Measurements from ENCODE around the gene PLCD4. TPM values are rescaled to one million over a fixed set of nuclear protein-coding genes. Genes with fewer than 3 reads are reported as not detected.

The PLCD4 gene
- total and polyA plus RNA-seq, 2 of the 8 experiments (the other 6 are each of a cell fraction or from before 2014, with no cell fraction given), result 0.21 to 0.50 TPM

DNA sequence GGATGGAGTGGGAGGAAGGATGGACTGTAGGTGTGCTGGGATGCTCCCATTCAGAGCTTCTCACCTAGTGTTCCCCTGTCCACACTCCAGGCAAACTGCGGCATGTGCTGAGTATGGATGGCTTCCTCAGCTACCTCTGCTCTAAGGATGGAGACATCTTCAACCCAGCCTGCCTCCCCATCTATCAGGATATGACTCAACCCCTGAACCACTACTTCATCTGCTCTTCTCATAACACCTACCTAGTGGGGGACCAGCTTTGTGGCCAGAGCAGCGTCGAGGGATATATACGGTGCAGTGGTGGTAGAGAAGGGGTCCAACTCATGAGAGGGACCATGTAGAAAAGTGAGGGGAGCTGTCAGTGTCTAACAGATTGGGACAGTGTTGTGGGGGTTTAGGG, 20.2 kb downstream of the PLCD4 start:
- H4K5ac ChIP-seq (ENCODE audit: insufficient read length, low read depth, low read length), result no peak overlapping the region

More for the DNA sequence above, 20.2 kb downstream of the PLCD4 start:
- H3K27ac ChIP-seq (ENCODE audit: low read depth, low read length), result no peak overlapping the region
- no peak overlapping the region for H2BK120ac ChIP-seq (replicated peaks; ENCODE audit: low read depth, low read length)
- no peak overlapping the region for H3K4me3 ChIP-seq (ENCODE audit: extremely low read depth in 1 of 4, insufficient read depth in 2 of 4, low read depth in 3 of 4, low read length in 4 of 4)
- H2BK12ac ChIP-seq (ENCODE audit: low read depth, low read length), result no peak overlapping the region
- no peak overlapping the region for H2BK20ac ChIP-seq (ENCODE audit: low read length)
- no peaks in the 10 kb centered on the region for H3K79me2 ChIP-seq (ENCODE audit: control insufficient read depth in 1 of 2, insufficient read depth in 2 of 2, low read length in 2 of 2)
- no peak overlapping the region for H3K4me2 ChIP-seq (ENCODE audit: insufficient read depth in 1 of 2, low read depth in 2 of 2, low read length in 2 of 2)
- WGBS, 2 experiments (ENCODE audit: extremely low coverage in 1 of 2, insufficient coverage in 1 of 2, insufficient read length in 1 of 2, insufficient replicate concordance in 2 of 2, low coverage in 1 of 2, low lambda C conversion rate in 2 of 2, missing lambda C conversion rate in 1 of 2), result 93% methylated on average over 4 of the region's 4 CpGs; no CpG with 5 or more reads in 1 of the 2 experiments
- FAIRE-seq (no peak), DNase-seq (ENCODE audit: low read depth in 1 of 2, low spot score in 2 of 2) (no peak)
- no peaks in the 10 kb centered on the region for H3K9me3 ChIP-seq (ENCODE audit: insufficient read depth in 2 of 2, low read depth in 1 of 2, low read length in 1 of 2)
- H4K91ac ChIP-seq (replicated peaks; ENCODE audit: insufficient read length, low read length), result no peak overlapping the region
- ChIA-PET POLR2A (ENCODE audit: partially characterized antibody) (interaction anchor here (0.9 to 1.3 kb wide), 4 partner anchors 15 to 30 kb away, joined by 3 to 4 read pairs (median 4); partner anchors contain the start of gene PLCD4), CTCF (ENCODE audit: partially characterized antibody) (interaction anchor here (1.1 to 1.7 kb wide), 5 partner anchors 17 to 31 kb away, joined by 3 to 6 read pairs (median 4); no protein-coding TSS in a partner anchor)
- no peak overlapping the region for H3K9ac ChIP-seq (replicated peaks in 1 of 4; ENCODE audit: extremely low read depth in 1 of 4, low read depth in 3 of 4, low read length in 3 of 4)
- H4K20me1 ChIP-seq (replicated peaks in 1 of 2; ENCODE audit: control insufficient read depth in 1 of 2, insufficient read depth in 2 of 2, low read length in 2 of 2), result no peaks in the 10 kb centered on the region
- no peaks in the 10 kb centered on the region for H3K79me1 ChIP-seq (ENCODE audit: low read depth, low read length)
- no peak overlapping the region for H2BK15ac ChIP-seq (ENCODE audit: low read length)
- H2AK5ac ChIP-seq (ENCODE audit: low read depth, low read length), result 0 out of 2 replicates have a peak overlapping the region, but pooled peaks have one; percentile 65
- no peaks in the 10 kb centered on the region for H3K4me1 ChIP-seq (replicated peaks in 1 of 4; ENCODE audit: control insufficient read depth in 3 of 4, insufficient read depth in 4 of 4, low read length in 3 of 4)
- no peaks in the 10 kb centered on the region for H3K23me2 ChIP-seq (ENCODE audit: low read depth, low read length)
- H3K56ac ChIP-seq (replicated peaks; ENCODE audit: insufficient read length, low read depth, low read length), result no peak overlapping the region
- no peak overlapping the region for H3K23ac ChIP-seq (ENCODE audit: insufficient read length)
- H4K8ac ChIP-seq (ENCODE audit: extremely low read depth, insufficient read depth, low read length), result no peak overlapping the region
- no peak overlapping the region for H2AFZ ChIP-seq (ENCODE audit: low read length)
- H3K36me3 ChIP-seq (ENCODE audit: control insufficient read depth in 2 of 4, insufficient read depth in 4 of 4, low read length in 3 of 4), result no peaks in the 10 kb centered on the region
- no peak overlapping the region for H2BK5ac ChIP-seq (ENCODE audit: low read depth, low read length)
- H3K14ac ChIP-seq (ENCODE audit: insufficient read length), result no peak overlapping the region
- TF ChIP-seq CREB1 (IDR thresholded peaks at IDR 0.05) (no peak), EGR1 (IDR thresholded peaks at IDR 0.05; ENCODE audit: borderline replicate concordance, low read depth, low read length) (no peak), TBP (IDR thresholded peaks at IDR 0.05; ENCODE audit: low read depth, low read length) (no peak), HDAC2 (IDR thresholded peaks at IDR 0.05; ENCODE audit: borderline replicate concordance in 1 of 2, low read depth in 2 of 2, low read length in 2 of 2) (no peak), POLR2AphosphoS5 (IDR thresholded peaks at IDR 0.05; ENCODE audit: low read depth, low read length) (no peak), GTF2F1 (IDR thresholded peaks at IDR 0.05; ENCODE audit: borderline replicate concordance, low read depth, low read length) (no peak)
- H3K18ac ChIP-seq (ENCODE audit: extremely low read depth, low read length), result no peak overlapping the region
- no peaks in the 10 kb centered on the region; a peak in 1 of 7 replicates for H3K27me3 ChIP-seq (replicated peaks in 1 of 4; ENCODE audit: control insufficient read depth in 3 of 4, extremely low read depth in 1 of 4, insufficient read depth in 3 of 4, low read length in 3 of 4)
- no peak overlapping the region for H3K4ac ChIP-seq (replicated peaks; ENCODE audit: insufficient read length, low read depth, low read length)
